B cell (primary cell): ENCODE data around the gene MND1. TPM values are rescaled to one million over a fixed set of nuclear protein-coding genes. Genes with fewer than 3 reads are reported as not detected.

Experiments used
- ATAC-seq: fragments of 200-7000 bp; cut with Tn5 transposase; one replicate; pipeline ENCODE4 v1.10.0; 2021; ENCODE audit warnings: low read depth, mild to moderate bottlenecking, moderate number of reproducible peaks, moderate library complexity
- CTCF ChIA-PET: fragments of 350-600 bp; sonication (Branson Sonifier 250); formaldehyde crosslinking; loops from one replicate; lab custom pipeline; 2021; ENCODE audit warnings: antibody characterized with exemption, inconsistent platforms; lab: Charles Lee
- POLR2A ChIA-PET: fragments of 350-600 bp; sonication (Branson Sonifier 250); formaldehyde crosslinking; loops from one replicate; lab custom pipeline; 2021; ENCODE audit warnings: antibody characterized with exemption; lab: Charles Lee
- DNase-seq: peaks from one replicate; pipeline ENCODE4 v3.0.0; 2013
- H2AFZ ChIP-seq: 2 replicates; pipeline ENCODE4 v1.6.1; 2012; ENCODE audit warnings: mild to moderate bottlenecking, low read depth, low read length; ENCODE audit not compliant: insufficient read depth, poor library complexity, severe bottlenecking
- H3K27ac ChIP-seq, 2 donors: 1 replicate in 1 of 2; 2 replicates in 1 of 2; pipeline ENCODE4 v1.5.1; 2012 to 2013; ENCODE audit warnings: low read length in 2 of 2, mild to moderate bottlenecking in 2 of 2, moderate library complexity in 1 of 2
- H3K27me3 ChIP-seq, 4 experiments: fragments of 200-600 bp in 1 of 4; sonication (generic) in 1 of 4; replicated peaks in 1 of 4; 1 replicate in 2 of 4; 2 replicates in 2 of 4; pipeline versions ENCODE4 v1.6.1 to v1.7.0; 2013 to 2016; ENCODE audit warnings: low read length in 3 of 4, mild to moderate bottlenecking in 2 of 4, mixed read lengths in 1 of 4, moderate library complexity in 1 of 4; ENCODE audit not compliant: insufficient read depth in 4 of 4, control insufficient read depth in 3 of 4; ENCODE audit errors: control extremely low read depth in 1 of 4
- H3K36me3 ChIP-seq, 2 experiments: replicated peaks in 1 of 2; 1 replicate in 1 of 2; 2 replicates in 1 of 2; pipeline versions ENCODE4 v1.6.1 to v1.7.1; 2013; ENCODE audit warnings: low read length in 1 of 2; ENCODE audit not compliant: insufficient read depth in 2 of 2, control insufficient read depth in 1 of 2; ENCODE audit errors: control extremely low read depth in 1 of 2, extremely low read depth in 1 of 2
- H3K4me1 ChIP-seq, 2 donors: fragments of 200-600 bp in 1 of 2; sonication (generic) in 1 of 2; 1 replicate in 1 of 2; 2 replicates in 1 of 2; pipeline versions ENCODE4 v1.5.1 to v1.6.1; 2013 to 2017; ENCODE audit warnings: low read length in 2 of 2; ENCODE audit not compliant: control insufficient read depth in 2 of 2, insufficient read depth in 2 of 2
- H3K4me2 ChIP-seq: replicated peaks from 2 replicates; pipeline ENCODE3; 2012; ENCODE audit warnings: mild to moderate bottlenecking, low read depth, low read length; ENCODE audit not compliant: poor library complexity, severe bottlenecking
- H3K4me3 ChIP-seq, 5 experiments: fragments of 200-600 bp in 1 of 5; sonication (generic) in 1 of 5; 1 replicate in 3 of 5; 2 replicates in 2 of 5; pipeline versions ENCODE4 v1.5.1 to v1.7.0; 2011 to 2016; ENCODE audit warnings: low read length in 4 of 5, mild to moderate bottlenecking in 4 of 5, low read depth in 2 of 5, control low read depth in 1 of 5, moderate library complexity in 1 of 5; ENCODE audit not compliant: insufficient read depth in 1 of 5; ENCODE audit errors: control extremely low read depth in 1 of 5, extremely low read depth in 1 of 5
- H3K79me2 ChIP-seq: fragments of 200-600 bp; sonication (generic); one replicate; pipeline ENCODE4 v1.6.0; 2016; ENCODE audit warnings: low read length; ENCODE audit not compliant: control insufficient read depth, insufficient read depth
- H3K9ac ChIP-seq: fragments of 200-600 bp; sonication (generic); 2 replicates; pipeline ENCODE4 v1.6.1; 2017; ENCODE audit warnings: mild to moderate bottlenecking, low read length, moderate library complexity
- H3K9me3 ChIP-seq, 3 donors: one replicate each; pipeline versions ENCODE4 v1.6.1 to v1.7.1; 2013; ENCODE audit warnings: low read length in 2 of 3; ENCODE audit not compliant: control insufficient read depth in 2 of 3, insufficient read depth in 1 of 3; ENCODE audit errors: control extremely low read depth in 1 of 3
- H4K20me1 ChIP-seq: 2 replicates; pipeline ENCODE4 v1.6.0; 2012; ENCODE audit warnings: mild to moderate bottlenecking, low read length; ENCODE audit not compliant: insufficient read depth, control insufficient read depth, poor library complexity, severe bottlenecking
- H3K27ac Mint-ChIP-seq: one replicate; pipeline ENCODE4 v1.8.0; 2021; ENCODE audit warnings: mixed read lengths
- H3K27me3 Mint-ChIP-seq: one replicate; pipeline ENCODE4 v1.8.0; 2021; ENCODE audit warnings: mixed read lengths
- H3K4me1 Mint-ChIP-seq: one replicate; pipeline ENCODE4 v1.8.0; 2021; ENCODE audit warnings: mixed read lengths
- H3K4me3 Mint-ChIP-seq: one replicate; pipeline ENCODE4 v1.8.0; 2021; ENCODE audit warnings: mixed read lengths
- H3K9me3 Mint-ChIP-seq: one replicate; pipeline ENCODE4 v1.8.0; 2022; ENCODE audit warnings: mixed read lengths; ENCODE audit not compliant: insufficient read depth
- EZH2 ChIP-seq: IDR thresholded peaks from 2 replicates; pipeline ENCODE4 v1.6.1; 2012; ENCODE audit warnings: borderline replicate concordance, low read depth, mild to moderate bottlenecking, moderate library complexity, low read length; ENCODE audit not compliant: insufficient read depth, poor library complexity, severe bottlenecking
- WGBS: methylation state at CpG from one replicate; pipeline ENCODE4 v1.1.5; 2013; ENCODE audit warnings: missing lambda C conversion rate; ENCODE audit not compliant: insufficient coverage; 5-methylcytosine and 5-hydroxymethylcytosine counted together
- intact Hi-C: fragments of 100-400 bp; cut with micrococcal nuclease; formaldehyde crosslinking; loops from one replicate; pipeline ENCODE4 v1.10.0; 2022
- polyA plus RNA-seq: library from polyadenylated mRNA; depleted of rRNA; stranded (reverse); fragments of >200 nt; gene quantifications from 2 replicates; pipeline ENCODE4 v1.2.3, GENCODE V29; 2012
- total RNA-seq, 2 donors: library from RNA; stranded (reverse); fragments of 120-200 nt in 1 of 2; gene quantifications; 1 replicate in 1 of 2; 2 replicates in 1 of 2; pipeline versions ENCODE4 v1.2.3 to v1.2.4, GENCODE V29; 2013 to 2022
- TF ChIP-seq, protein P1 (sequence below): fragments of 200-600 bp; IDR thresholded peaks from one replicate; pipeline ENCODE4 v1.8.0; 2022; ENCODE audit warnings: antibody characterized with exemption, mild to moderate bottlenecking

MND1 gene
- total and polyA plus RNA-seq, 2 donors (not counting 1 experiment from before 2014, with no cell fraction given) = not detected

DNA sequence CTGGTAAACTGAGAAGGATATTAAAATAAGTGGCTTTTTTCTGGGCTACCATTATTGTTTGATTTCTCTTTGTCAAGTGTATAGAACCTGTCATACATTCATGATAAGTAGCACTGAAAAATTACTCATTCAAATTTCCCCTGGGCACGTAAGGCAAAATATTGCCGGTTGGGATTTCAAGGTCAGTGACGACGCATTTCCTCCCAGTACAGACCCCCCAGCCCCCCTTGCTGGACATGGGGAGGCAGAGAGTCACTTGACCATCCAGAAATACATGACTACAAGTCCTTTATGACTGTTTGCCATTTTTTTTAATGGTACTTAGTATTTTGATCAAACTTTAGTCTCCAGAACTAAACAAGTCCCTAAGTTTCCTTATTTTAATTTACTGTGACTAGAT is 6.8 kb upstream of the MND1 start:
- intact Hi-C loops = no loop called here

DNA sequence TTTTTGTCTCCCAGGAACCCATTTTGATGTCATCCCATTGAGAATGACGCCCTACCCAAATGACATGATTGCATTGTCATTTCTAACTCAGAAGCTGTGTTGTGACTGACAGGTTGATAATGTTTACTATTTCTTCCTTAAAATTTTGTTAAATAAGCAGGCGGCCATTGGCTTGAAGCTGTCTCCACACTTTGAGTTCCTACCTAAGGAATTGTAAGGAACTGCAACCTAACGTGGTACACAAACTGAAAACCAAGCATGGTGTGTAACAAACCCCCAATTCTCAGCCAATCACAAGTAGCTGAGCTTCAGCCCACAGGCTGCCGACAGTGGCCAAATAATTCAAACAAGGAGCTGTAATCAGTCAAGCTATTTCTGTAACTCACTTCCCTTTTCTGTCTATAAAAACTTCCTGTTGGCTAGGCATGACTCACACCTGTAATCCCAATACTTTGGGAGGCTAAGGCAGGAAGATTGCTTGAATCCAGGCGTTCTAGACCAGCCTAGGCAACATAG is 2.9 kb upstream of the MND1 start:
- peaks cover 13% of the 10 kb centered on the region for H3K79me2 ChIP-seq
- no peak for ATAC-seq
- no peak overlapping the region for H3K27ac ChIP-seq
- H3K4me1 Mint-ChIP-seq = peaks cover 26% of the 10 kb centered on the region
- no peaks in the 10 kb centered on the region for H3K36me3 ChIP-seq
- WGBS = 0% methylated on average over 2 of the region's 5 CpGs
- H3K4me3 ChIP-seq = no peak overlapping the region
- intact Hi-C loops = no loop called here
- H3K9me3 ChIP-seq = no peaks in the 10 kb centered on the region
- H3K27ac Mint-ChIP-seq = no peak overlapping the region
- ChIA-PET POLR2A (no interaction called here), CTCF (interaction anchor here (1.3 to 2.0 kb wide), 8 partner anchors 15 to 409 kb away, joined by 3 to 14 read pairs (median 6); no protein-coding TSS in a partner anchor)
- TF ChIP-seq, protein P1, sequence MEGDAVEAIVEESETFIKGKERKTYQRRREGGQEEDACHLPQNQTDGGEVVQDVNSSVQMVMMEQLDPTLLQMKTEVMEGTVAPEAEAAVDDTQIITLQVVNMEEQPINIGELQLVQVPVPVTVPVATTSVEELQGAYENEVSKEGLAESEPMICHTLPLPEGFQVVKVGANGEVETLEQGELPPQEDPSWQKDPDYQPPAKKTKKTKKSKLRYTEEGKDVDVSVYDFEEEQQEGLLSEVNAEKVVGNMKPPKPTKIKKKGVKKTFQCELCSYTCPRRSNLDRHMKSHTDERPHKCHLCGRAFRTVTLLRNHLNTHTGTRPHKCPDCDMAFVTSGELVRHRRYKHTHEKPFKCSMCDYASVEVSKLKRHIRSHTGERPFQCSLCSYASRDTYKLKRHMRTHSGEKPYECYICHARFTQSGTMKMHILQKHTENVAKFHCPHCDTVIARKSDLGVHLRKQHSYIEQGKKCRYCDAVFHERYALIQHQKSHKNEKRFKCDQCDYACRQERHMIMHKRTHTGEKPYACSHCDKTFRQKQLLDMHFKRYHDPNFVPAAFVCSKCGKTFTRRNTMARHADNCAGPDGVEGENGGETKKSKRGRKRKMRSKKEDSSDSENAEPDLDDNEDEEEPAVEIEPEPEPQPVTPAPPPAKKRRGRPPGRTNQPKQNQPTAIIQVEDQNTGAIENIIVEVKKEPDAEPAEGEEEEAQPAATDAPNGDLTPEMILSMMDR = no peak
- no peak for TF ChIP-seq EZH2
- no peak overlapping the region for H3K9ac ChIP-seq
- H3K27me3 Mint-ChIP-seq = no peaks in the 10 kb centered on the region
- peak overlapping the region; percentile 11 for H2AFZ ChIP-seq
- H3K4me1 ChIP-seq = peaks cover 23 to 25% of the 10 kb centered on the region in 2 donors
- peak; percentile 43 for DNase-seq
- no peaks in the 10 kb centered on the region for H3K9me3 Mint-ChIP-seq
- H4K20me1 ChIP-seq = no peaks in the 10 kb centered on the region
- no peaks in the 10 kb centered on the region for H3K27me3 ChIP-seq
- H3K4me3 Mint-ChIP-seq = peak overlapping the region; percentile 26
- peak overlapping the region; percentile 42 for H3K4me2 ChIP-seq

More for the DNA sequence above, 6.8 kb upstream of the MND1 start:
- Histone ChIP-seq H3K36me3 (no peaks in the 10 kb centered on the region), H3K9me3 (no peaks in the 10 kb centered on the region), H3K4me2 (no peak overlapping the region), H3K27me3 (no peaks in the 10 kb centered on the region), H3K4me1 (peaks cover 10% of the 10 kb centered on the region in 2 donors), H2AFZ (no peak overlapping the region), H4K20me1 (no peaks in the 10 kb centered on the region), H3K9ac (no peak overlapping the region), H3K79me2 (no peaks in the 10 kb centered on the region), H3K4me3 (no peak overlapping the region), H3K27ac (no peak overlapping the region)
- Mint-ChIP-seq H3K4me1 (peaks cover 15% of the 10 kb centered on the region), H3K27ac (no peak overlapping the region), H3K27me3 (no peaks in the 10 kb centered on the region), H3K4me3 (no peak overlapping the region), H3K9me3 (no peaks in the 10 kb centered on the region)
- no CpG with 5 or more reads among the region's 4 CpGs for WGBS
- POLR2A ChIA-PET = no interaction called here
- ATAC-seq (no peak), DNase-seq (no peak)
- CTCF ChIA-PET = no interaction called here
- TF ChIP-seq, protein P1 = no peak
- TF ChIP-seq EZH2 = no peak
